HG03060 (cell line): Measurements from ENCODE around the gene BMAL2.

ENCODE experiments used
- ATAC-seq: cut with Tn5 transposase; IDR thresholded peaks from one replicate; pipeline ENCODE4 v1.9.1; 2021; ENCODE audit warnings: low read depth, moderate number of reproducible peaks; ENCODE audit not compliant: unreplicated experiment

Gene BMAL2

DNA sequence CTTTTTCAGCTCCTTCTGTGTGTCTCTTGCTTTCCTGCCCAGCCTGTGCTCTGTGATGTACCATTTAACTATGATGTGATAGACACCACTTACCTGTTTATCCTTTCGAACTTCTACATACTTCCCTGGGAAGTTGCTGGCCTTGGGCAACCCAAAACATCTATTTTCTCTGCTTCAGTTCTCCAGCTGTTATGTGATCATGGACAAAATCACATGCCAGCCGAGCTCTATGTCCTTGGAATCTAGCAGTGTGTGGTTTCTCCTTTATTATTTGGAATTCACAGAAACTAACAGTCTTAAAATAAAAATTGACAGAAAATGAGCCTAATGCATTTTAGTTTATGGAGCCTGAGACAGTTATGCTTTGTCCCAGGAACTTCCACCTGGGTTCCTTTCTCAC lies 22.9 kb downstream of the BMAL2 start:
- ATAC-seq, result no peak

DNA sequence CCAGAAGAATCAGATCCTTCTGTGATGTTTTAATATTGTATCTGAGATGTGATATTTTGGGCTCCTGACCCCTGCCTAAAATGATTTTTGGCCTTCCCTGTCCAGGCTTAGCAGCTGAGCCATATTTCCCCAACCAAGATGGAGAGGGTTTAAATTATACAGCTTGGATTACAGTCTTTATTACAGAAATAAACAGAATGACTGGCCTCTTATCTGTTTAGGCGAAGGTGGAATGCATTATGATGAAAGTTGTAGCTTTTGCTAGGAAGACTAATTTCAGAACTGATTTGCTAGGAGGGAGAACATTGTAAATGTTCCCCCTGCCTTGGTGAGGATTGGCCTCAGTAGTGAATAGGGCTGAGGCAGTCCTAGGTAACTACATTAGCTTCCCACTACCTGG lies 23.3 kb downstream of the BMAL2 start:
- ATAC-seq, result no peak

DNA sequence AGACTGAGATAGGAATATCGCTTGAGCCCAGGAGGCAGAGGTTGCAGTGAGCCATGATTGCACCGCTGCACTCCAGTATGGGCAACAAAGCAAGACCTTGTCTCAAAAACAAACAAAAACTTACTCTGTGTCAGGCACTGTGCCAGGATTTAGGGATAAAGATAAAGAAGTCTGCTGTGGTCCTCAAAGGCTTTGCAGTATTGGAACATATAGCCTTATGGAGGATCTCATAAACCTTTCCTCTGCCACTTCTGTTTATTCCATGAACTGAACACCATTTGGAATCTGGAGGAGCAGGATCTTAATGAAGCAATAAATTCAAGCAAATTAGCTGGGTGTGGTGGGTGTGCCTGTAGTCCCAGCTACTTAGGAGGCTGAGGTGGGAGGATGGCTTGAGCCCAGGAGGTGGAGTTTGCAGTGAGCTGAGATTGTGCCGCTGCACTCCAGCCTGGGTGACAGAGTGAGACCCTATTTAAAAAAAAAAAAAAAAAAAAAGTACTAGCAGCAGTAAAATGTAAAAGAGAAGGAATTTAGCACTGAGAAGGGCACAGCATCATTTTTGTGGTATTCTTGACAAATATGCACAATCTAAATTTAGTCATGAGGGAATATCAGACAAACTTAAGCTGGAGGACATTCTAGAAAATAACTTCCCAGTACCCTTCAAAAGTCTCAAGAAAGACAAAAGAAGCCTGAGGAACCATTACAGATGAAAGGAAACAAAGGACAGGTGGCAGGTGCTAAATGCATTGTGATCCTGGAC lies 27.1 kb downstream of the BMAL2 start:
- ATAC-seq, result no peak

DNA sequence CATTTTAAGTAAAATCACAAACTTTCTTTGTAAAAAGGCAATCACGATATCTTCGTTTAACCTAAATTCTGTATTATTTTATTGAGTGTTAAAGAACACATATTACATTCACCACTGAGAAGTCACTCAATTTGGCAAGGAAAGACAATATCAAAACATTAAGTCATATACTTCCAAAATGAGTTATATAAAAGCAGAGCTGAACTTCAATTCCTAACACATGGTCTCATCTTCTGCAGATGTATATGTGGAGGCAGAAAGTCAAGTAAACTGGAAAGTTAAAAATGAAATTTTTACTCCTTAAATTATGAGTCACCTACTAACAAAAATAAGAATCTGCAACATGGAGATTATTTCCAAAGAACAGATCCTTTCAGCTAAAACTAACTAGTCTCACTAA lies 28.7 kb downstream of the BMAL2 start:
- no peak for ATAC-seq

DNA sequence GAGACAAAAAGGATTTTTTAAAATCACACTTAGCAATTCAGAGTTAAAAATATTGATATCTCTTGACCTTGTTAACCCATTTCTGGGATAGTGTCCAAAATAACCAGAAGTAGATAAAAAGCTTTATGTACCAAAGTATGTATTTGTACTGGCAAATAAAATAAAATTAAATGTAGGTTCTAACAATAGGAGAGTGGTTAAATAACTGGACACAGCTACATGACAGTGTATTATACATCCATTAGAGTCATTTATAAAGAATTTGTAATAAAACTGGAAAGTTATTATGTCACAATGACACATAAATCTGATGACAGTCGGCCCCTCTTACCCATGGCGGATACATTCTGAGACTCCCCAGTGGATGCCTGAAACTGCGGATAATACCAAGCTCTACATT lies 34.0 kb downstream of the BMAL2 start:
- ATAC-seq, result no peak

DNA sequence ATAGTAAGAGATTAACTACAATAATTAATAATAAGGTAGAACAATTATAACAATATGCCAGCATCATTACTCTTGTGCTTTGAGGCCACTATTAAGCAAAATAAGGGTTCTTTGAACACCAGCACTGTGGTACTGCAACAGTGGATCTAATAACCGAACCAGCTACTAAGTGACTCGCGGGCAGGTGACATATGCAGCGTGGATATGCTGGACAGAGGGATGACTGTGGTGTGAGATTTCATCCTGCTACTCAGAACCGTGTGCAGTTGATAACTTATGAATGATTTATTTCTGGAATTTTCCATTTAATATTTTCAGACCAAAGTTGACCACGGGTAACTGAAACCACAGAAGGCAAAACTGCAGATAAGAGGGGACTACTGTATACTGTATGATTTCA lies 34.4 kb downstream of the BMAL2 start:
- ATAC-seq, result no peak

DNA sequence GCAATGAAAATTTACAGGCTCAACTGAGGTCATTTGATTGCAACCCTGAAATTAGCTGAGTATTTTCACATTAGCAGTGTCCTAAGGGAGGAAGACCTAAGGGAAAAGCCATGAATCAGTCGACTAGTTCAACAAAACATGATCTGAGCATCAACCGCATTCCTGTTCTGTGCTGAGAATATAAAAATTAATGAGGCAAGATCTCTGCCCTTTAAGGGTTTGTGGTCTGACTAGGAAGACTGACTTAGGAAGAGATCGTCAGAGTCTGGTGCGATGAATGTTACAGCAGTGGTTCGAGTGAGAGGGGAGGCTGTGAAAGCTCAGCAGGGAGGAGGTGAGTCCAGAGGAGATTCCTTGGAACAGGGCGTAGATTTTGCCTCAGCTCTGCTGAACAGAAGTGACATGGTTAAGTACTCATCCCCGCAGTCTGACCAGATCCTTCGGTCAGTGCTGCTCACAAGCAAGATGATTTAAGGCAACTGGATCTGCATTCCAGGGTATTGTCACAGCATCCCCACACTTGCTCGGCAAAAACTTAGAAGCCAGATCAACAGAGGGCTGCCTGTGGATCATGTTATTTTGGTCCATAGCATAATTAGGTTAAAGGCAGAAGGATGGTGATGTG lies 49.6 kb downstream of the BMAL2 start:
- ATAC-seq, result no peak
